Ovary (tissue), 9 donors: ENCODE data around the gene WDR1. TPM values are rescaled to one million over a fixed set of nuclear protein-coding genes. Genes with fewer than 3 reads are reported as not detected.

Experiments
- DNase-seq, 5 donors: peaks; one replicate each; pipeline ENCODE4 v3.0.0-alpha.2; 2019 to 2020
- H3K27ac ChIP-seq, 2 donors: fragments of 200-600 bp; one replicate each; pipeline versions ENCODE4 v1.5.1 to v1.8.0; 2019 to 2022
- H3K27me3 ChIP-seq: fragments of 200-600 bp; one replicate; pipeline ENCODE4 v1.8.0; 2022
- H3K36me3 ChIP-seq: fragments of 200-600 bp; sonication (generic); one replicate; pipeline ENCODE4 v1.5.1; 2019
- H3K4me1 ChIP-seq: one replicate; pipeline ENCODE4 v1.8.1; 2013; ENCODE audit warnings: mild to moderate bottlenecking, moderate library complexity; ENCODE audit not compliant: insufficient read depth
- H3K4me3 ChIP-seq: fragments of 200-600 bp; sonication (generic); one replicate; pipeline ENCODE4 v1.5.1; 2017
- H3K9me3 ChIP-seq, 2 donors: fragments of 200-600 bp in 1 of 2; sonication (generic) in 1 of 2; one replicate each; pipeline versions ENCODE4 v1.5.1 to v1.8.1; 2013 to 2019; ENCODE audit warnings: mild to moderate bottlenecking in 1 of 2, moderate library complexity in 1 of 2
- CTCF ChIP-seq, 3 donors: fragments of 450-650 bp in 2 of 3; fragments of 200-600 bp in 1 of 3; IDR thresholded peaks; one replicate each; pipeline versions ENCODE4 v1.5.1 to v1.8.0; 2016 to 2022; ENCODE audit warnings: antibody characterized with exemption in 3 of 3, mild to moderate bottlenecking in 1 of 3
- EP300 ChIP-seq: sonication (generic); formaldehyde crosslinking; IDR thresholded peaks from one replicate; pipeline ENCODE4 v1.6.1; 2017; ENCODE audit warnings: antibody characterized with exemption
- POLR2A ChIP-seq: fragments of 450-650 bp; IDR thresholded peaks from one replicate; pipeline ENCODE4 v1.6.1; 2017; ENCODE audit warnings: antibody characterized with exemption, mild to moderate bottlenecking, moderate library complexity
- WGBS, 3 donors: extraction: QIAGEN DNeasy Blood & Tissue Kit in 1 of 3; methylation state at CpG; one replicate each; pipeline versions ENCODE4 v1.1.5 to v1.1.7; 2013 to 2017; 5-methylcytosine and 5-hydroxymethylcytosine counted together
- intact Hi-C, 4 donors: fragments of 100-400 bp; cut with DNase I; formaldehyde crosslinking; loops; one replicate each; pipeline versions ENCODE4 v1.11.0 to v1.15.1; 2022 to 2023
- polyA plus RNA-seq, 2 donors: library from polyadenylated mRNA; stranded (reverse); fragments of 200-250 nt in 1 of 2; fragments of 350-450 nt in 1 of 2; fragmentation: Illumina TruSeq in 1 of 2; extraction: RNeasy Lipid Tissue Mini Kit (QIAGEN cat#74804) in 1 of 2; gene quantifications; one replicate each; pipeline ENCODE4 v1.2.3, GENCODE V29; 2013 to 2014
- total RNA-seq, 7 donors: library from RNA; depleted of rRNA in 2 of 7; stranded (reverse); fragments of >200 nt in 2 of 7; fragmentation: NEBNext Ultra II Directional in 3 of 7; extraction: Animal tissue kit (Norgen Biotek cat#: 25700) in 3 of 7; gene quantifications; one replicate each; pipeline versions ENCODE4 v1.1.0 to v1.2.4, GENCODE V29; 2016 to 2023
- donor health status: DM: no; HTN: no; CAD: no; lungs with moderate emphysema.
- donor health status: DM: no; HTN: no; CAD: no.
- donor health status: Bipolar disorder and iron deficiency.
- donor health status: DM: yes; HTN: yes; CAD: no.
- donor health status: DM: no; HTN: no; CAD: no.
- donor health status: DM: yes; HTN: yes; CAD: no.

WDR1 gene
- total and polyA plus RNA-seq, 9 donors: 67.2 to 352 (median 260) TPM

- no peaks in the 10 kb centered on the region for H3K9me3 ChIP-seq
- DNase-seq: peak in 1 of 5 donors; percentile 16
- intact Hi-C loops: no loop called here
- no peak overlapping the region for H3K27ac ChIP-seq
- no peaks in the 10 kb centered on the region for H3K4me1 ChIP-seq
- no peaks in the 10 kb centered on the region for H3K36me3 ChIP-seq
- H3K27me3 ChIP-seq: no peaks in the 10 kb centered on the region
- TF ChIP-seq POLR2A (no peak), CTCF (IDR thresholded peaks at IDR 0.05) (no peak), EP300 (no peak)
- WGBS, 3 donors: 62 to 72% (median 67%) methylated on average over 8 of the region's 8 CpGs
- H3K4me3 ChIP-seq: no peak overlapping the region
Measured at GRCh38 chr4:10079912-10080588, 36.5 kb downstream of the WDR1 start.

GRCh38 chr4:10079256-10079655 lies 37.3 kb downstream of the WDR1 start:
- intact Hi-C loops: no loop called here
- Histone ChIP-seq H3K36me3 (no peaks in the 10 kb centered on the region), H3K27me3 (no peaks in the 10 kb centered on the region), H3K27ac (no peak overlapping the region), H3K4me3 (no peak overlapping the region), H3K4me1 (no peaks in the 10 kb centered on the region), H3K9me3 (no peaks in the 10 kb centered on the region)
- WGBS, 3 donors: 77 to 86% (median 81%) methylated on average over 15 of the region's 15 CpGs
- TF ChIP-seq CTCF (IDR thresholded peaks at IDR 0.05) (no peak), POLR2A (no peak), EP300 (no peak)
- DNase-seq: no peak

- Histone ChIP-seq H3K36me3 (no peaks in the 10 kb centered on the region), H3K27me3 (no peaks in the 10 kb centered on the region), H3K4me1 (no peaks in the 10 kb centered on the region), H3K27ac (no peak overlapping the region), H3K9me3 (no peaks in the 10 kb centered on the region), H3K4me3 (no peak overlapping the region)
- 88 to 93% (median 91%) methylated on average over 26 of the region's 26 CpGs for WGBS, 3 donors
- intact Hi-C loops: no loop called here
- no peak for DNase-seq
- TF ChIP-seq POLR2A (no peak), CTCF (IDR thresholded peaks at IDR 0.05) (no peak), EP300 (no peak)
Measured at GRCh38 chr4:10078481-10079233, 37.9 kb downstream of the WDR1 start.

GRCh38 chr4:10077483-10078335 lies 38.9 kb downstream of the WDR1 start:
- no peak overlapping the region for H3K27ac ChIP-seq
- DNase-seq: no peak
- H3K27me3 ChIP-seq: no peaks in the 10 kb centered on the region
- 81 to 86% (median 83%) methylated on average over 31 to 38 of the region's 38 CpGs for WGBS, 3 donors
- intact Hi-C loops: no loop called here
- H3K4me1 ChIP-seq: no peaks in the 10 kb centered on the region
- no peak overlapping the region for H3K4me3 ChIP-seq
- no peaks in the 10 kb centered on the region for H3K36me3 ChIP-seq
- H3K9me3 ChIP-seq: no peaks in the 10 kb centered on the region
- TF ChIP-seq CTCF (IDR thresholded peaks at IDR 0.05) (no peak), POLR2A (no peak), EP300 (no peak)
